Gastrocnemius medialis (tissue), 4 donors: ENCODE measurements around the gene GPR173.

Experiments used
- CTCF ChIP-seq, 5 experiments: fragments of 450-650 bp in 3 of 5; fragments of 200-600 bp in 2 of 5; sonication (generic) in 2 of 5; IDR thresholded peaks in 4 of 5; conservative IDR thresholded peaks in 1 of 5; 1 replicate in 4 of 5; 2 replicates in 1 of 5; pipeline ENCODE4 v1.5.1; 2016 to 2019; ENCODE audit warnings: antibody characterized with exemption in 5 of 5, mild to moderate bottlenecking in 3 of 5, moderate library complexity in 3 of 5
- POLR2A ChIP-seq, 2 donors: fragments of 450-650 bp; IDR thresholded peaks; one replicate each; pipeline ENCODE4 v1.6.1; 2017; ENCODE audit warnings: antibody characterized with exemption in 2 of 2, mild to moderate bottlenecking in 2 of 2, moderate library complexity in 2 of 2

GRCh38 chrX:53116101-53116500 is 67.5 kb downstream of the GPR173 start:
- TF ChIP-seq CTCF (IDR thresholded peaks at IDR 0.05 in 4 of 5, conservative IDR thresholded peaks at IDR 0.05 in 1 of 5) = no peak
- no peak for TF ChIP-seq POLR2A (IDR thresholded peaks at IDR 0.05)
